Loucy (cell line): ENCODE results near the gene KRTAP12-3.

ENCODE experiments used
- H2AFZ ChIP-seq: fragments of 200-600 bp; sonication (generic); 2 replicates; pipeline ENCODE4 v1.6.0; 2016; ENCODE audit warnings: antibody characterized with exemption, mild to moderate bottlenecking, low read length, moderate library complexity
- H3F3A ChIP-seq: fragments of 200-600 bp; 2 replicates; pipeline ENCODE4 v1.6.0; 2016; ENCODE audit warnings: antibody characterized with exemption, low read depth, mild to moderate bottlenecking
- H3K27me3 ChIP-seq: fragments of 200-600 bp; sonication (generic); 2 replicates; pipeline ENCODE4 v1.6.1; 2014; ENCODE audit warnings: low read length, mild to moderate bottlenecking; ENCODE audit not compliant: insufficient read depth, poor library complexity, severe bottlenecking
- H3K36me3 ChIP-seq: fragments of 200-600 bp; sonication (generic); 2 replicates; pipeline ENCODE4 v1.6.1; 2016; ENCODE audit warnings: low read length; ENCODE audit not compliant: insufficient read depth
- H3K4me1 ChIP-seq: fragments of 200-600 bp; sonication (generic); 2 replicates; pipeline ENCODE4 v1.5.1; 2014; ENCODE audit warnings: low read length, mild to moderate bottlenecking; ENCODE audit not compliant: insufficient read depth, poor library complexity, severe bottlenecking
- H3K4me2 ChIP-seq: fragments of 200-600 bp; sonication (generic); 2 replicates; pipeline ENCODE4 v1.6.0; 2014; ENCODE audit warnings: antibody characterized with exemption, low read length, low read depth, mild to moderate bottlenecking; ENCODE audit not compliant: poor library complexity, severe bottlenecking
- H3K4me3 ChIP-seq: fragments of 200-600 bp; sonication (generic); 2 replicates; pipeline ENCODE4 v1.5.1; 2014; ENCODE audit warnings: low read length, mild to moderate bottlenecking, mixed read lengths; ENCODE audit not compliant: poor library complexity, severe bottlenecking
- H3K79me2 ChIP-seq: fragments of 200-600 bp; sonication (generic); 2 replicates; pipeline ENCODE4 v1.6.1; 2014; ENCODE audit warnings: low read length; ENCODE audit not compliant: insufficient read depth
- H3K9ac ChIP-seq: fragments of 200-600 bp; sonication (generic); 2 replicates; pipeline ENCODE4 v1.6.0; 2014; ENCODE audit warnings: mild to moderate bottlenecking, low read depth, low read length, moderate library complexity; ENCODE audit not compliant: poor library complexity, severe bottlenecking
- H3K9me2 ChIP-seq: fragments of 200-600 bp; sonication (generic); replicated peaks from 2 replicates; pipeline ENCODE4 v1.6.1; 2016; ENCODE audit warnings: low read depth, low read length, mixed read lengths
- H3K9me3 ChIP-seq: fragments of 200-600 bp; sonication (generic); 2 replicates; pipeline ENCODE4 v1.6.1; 2014; ENCODE audit warnings: mild to moderate bottlenecking, antibody characterized with exemption, low read length, low read depth; ENCODE audit not compliant: insufficient read depth
- H4K20me1 ChIP-seq: fragments of 200-600 bp; sonication (generic); 2 replicates; pipeline ENCODE4 v1.6.0; 2014; ENCODE audit warnings: antibody characterized with exemption, low read length, mild to moderate bottlenecking; ENCODE audit not compliant: insufficient read depth, poor library complexity, severe bottlenecking
- CTCF ChIP-seq: fragments of 200-600 bp; sonication (generic); conservative IDR thresholded peaks from 2 replicates; pipeline ENCODE4 v1.5.1; 2014; ENCODE audit warnings: mild to moderate bottlenecking, antibody characterized with exemption, low read length
- EZH2phosphoT487 ChIP-seq: fragments of 200-600 bp; IDR thresholded peaks from 2 replicates; pipeline ENCODE4 v1.6.1; 2018; ENCODE audit warnings: antibody characterized with exemption, mild to moderate bottlenecking, moderate library complexity, borderline replicate concordance

The KRTAP12-3 gene

GRCh38 chr21:44650973-44651675 lies 6.6 kb upstream of the KRTAP12-3 start:
- TF ChIP-seq CTCF (no peak), EZH2phosphoT487 (no peak)
- Histone ChIP-seq H3K27me3 (no peaks in the 10 kb centered on the region), H3K9me3 (peaks cover 1% of the 10 kb centered on the region; the same call in 1 of the 2 replicates), H2AFZ (no peak overlapping the region), H3K36me3 (no peaks in the 10 kb centered on the region), H3F3A (no peaks in the 10 kb centered on the region), H3K9ac (no peak overlapping the region), H3K4me2 (no peak overlapping the region), H3K79me2 (no peaks in the 10 kb centered on the region), H3K4me1 (no peaks in the 10 kb centered on the region), H3K4me3 (no peak overlapping the region), H3K9me2 (no peaks in the 10 kb centered on the region), H4K20me1 (no peaks in the 10 kb centered on the region)

GRCh38 chr21:44653123-44653522 lies 4.6 kb upstream of the KRTAP12-3 start:
- no peaks in the 10 kb centered on the region for H3K79me2 ChIP-seq
- H3K9me2 ChIP-seq, result no peaks in the 10 kb centered on the region
- no peak overlapping the region for H3K4me2 ChIP-seq
- H3K27me3 ChIP-seq, result no peaks in the 10 kb centered on the region
- H3K4me1 ChIP-seq, result no peaks in the 10 kb centered on the region
- H3K9me3 ChIP-seq, result peaks cover 5% of the 10 kb centered on the region; the same call in 1 of the 2 replicates
- no peaks in the 10 kb centered on the region for H3F3A ChIP-seq
- H3K36me3 ChIP-seq, result no peaks in the 10 kb centered on the region
- no peak overlapping the region for H3K4me3 ChIP-seq
- no peaks in the 10 kb centered on the region for H4K20me1 ChIP-seq
- no peak overlapping the region for H2AFZ ChIP-seq
- TF ChIP-seq CTCF, result no peak
- no peak for TF ChIP-seq EZH2phosphoT487
- H3K9ac ChIP-seq, result no peak overlapping the region

- no peaks in the 10 kb centered on the region for H3K9me2 ChIP-seq
- no peaks in the 10 kb centered on the region for H3K27me3 ChIP-seq
- no peak overlapping the region for H2AFZ ChIP-seq
- peaks cover 5% of the 10 kb centered on the region; the same call in 1 of the 2 replicates for H3K9me3 ChIP-seq
- H3K79me2 ChIP-seq, result no peaks in the 10 kb centered on the region
- H3F3A ChIP-seq, result no peaks in the 10 kb centered on the region
- H3K4me2 ChIP-seq, result no peak overlapping the region
- no peaks in the 10 kb centered on the region for H4K20me1 ChIP-seq
- no peaks in the 10 kb centered on the region for H3K36me3 ChIP-seq
- no peak for TF ChIP-seq EZH2phosphoT487
- no peak for TF ChIP-seq CTCF
- H3K4me1 ChIP-seq, result no peaks in the 10 kb centered on the region
- H3K9ac ChIP-seq, result no peak overlapping the region
- no peak overlapping the region for H3K4me3 ChIP-seq
Observed at GRCh38 chr21:44653656-44654575, 3.8 kb upstream of the KRTAP12-3 start.
